ENCODE data around the gene ZHX3. TPM values are rescaled to one million over a fixed set of nuclear protein-coding genes. Genes with fewer than 3 reads are reported as not detected.

Gene ZHX3
- total and polyA plus RNA-seq, 10 of the 15 experiments (the other 5 are each of a cell fraction or from before 2014, with no cell fraction given) = 1.3 to 14.0 (median 5.0) TPM

GRCh38 chr20:41231136-41231535 lies 86.4 kb downstream of the ZHX3 start:
- no peaks in the 10 kb centered on the region for H4K20me1 ChIP-seq (ENCODE audit: control insufficient read depth, insufficient read depth)
- H2AFZ ChIP-seq (ENCODE audit: control insufficient read depth, low read depth, low read length) = no peak overlapping the region
- FAIRE-seq = no peak
- ChIA-PET SMC1A (ENCODE audit: uncharacterized antibody, unreplicated experiment) (interaction anchor here (0.7 to 4.6 kb wide), 19 partner anchors 8 to 263 kb away, joined by 3 to 59 read pairs (median 5); partner anchors contain the start of gene LPIN3), RAD21 (ENCODE audit: unreplicated experiment) (interaction anchor here (1.0 to 3.4 kb wide), 9 partner anchors 58 to 268 kb away, joined by 4 to 67 read pairs (median 10); partner anchors contain the start of gene PLCG1), CTCF (interaction anchor here (0.7 to 7.3 kb wide), 15 partner anchors 7 to 267 kb away, joined by 3 to 110 read pairs (median 15); partner anchors contain the start of gene LPIN3), POLR2A (interaction anchor here (2.5 kb wide), 1 partner anchor 97 kb away, joined by 10 read pairs; no protein-coding TSS in a partner anchor)
- intact Hi-C loops (cut with micrococcal nuclease; ENCODE audit: unreplicated experiment) (loop anchor here (5.0 kb wide), 1 partner anchor 111 kb away; the partner anchor contains the start of gene LPIN3), in situ Hi-C loops (cut with MboI) (loop anchor here (5.0 to 10.0 kb wide), 2 partner anchors 59 to 266 kb away; no protein-coding TSS in a partner anchor)
- DNase-seq (ENCODE audit: low read depth, low spot score) = no peak
- H3K4me3 ChIP-seq = no peak overlapping the region
- BruUV-seq (replicated peaks) = no TSS peak
- no peak overlapping the region for H3K9ac ChIP-seq (ENCODE audit: control insufficient read depth, insufficient read depth, low read length)
- WGBS (ENCODE audit: insufficient coverage, insufficient replicate concordance, low lambda C conversion rate, missing lambda C conversion rate) = 95% methylated on average over 1 of the region's 1 CpG
- H3K36me3 ChIP-seq (ENCODE audit: control insufficient read depth in 2 of 2, insufficient read depth in 2 of 2, low read length in 1 of 2) = no peaks in the 10 kb centered on the region
- ATAC-seq = no peak
- TF ChIP-seq POLR2A (IDR thresholded peaks at IDR 0.05; ENCODE audit: low read depth, low read length) (no peak), STAT1 (conservative IDR thresholded peaks at IDR 0.05) (no peak), NR2C2 (IDR thresholded peaks at IDR 0.05; ENCODE audit: borderline replicate concordance, control insufficient read depth, insufficient read length, low read depth) (no peak), CUX1 (IDR thresholded peaks at IDR 0.05; ENCODE audit: insufficient replicate concordance, low read depth, low read length) (no peak), FOXM1 (IDR thresholded peaks at IDR 0.05; ENCODE audit: low read depth, low read length) (no peak)
- no peaks in the 10 kb centered on the region for H3K27me3 ChIP-seq (replicated peaks in 1 of 2; ENCODE audit: control insufficient read depth in 2 of 2, insufficient read depth in 2 of 2, low read length in 1 of 2)
- H3K9me3 ChIP-seq (replicated peaks; ENCODE audit: control insufficient read depth, insufficient read depth, low read length) = no peaks in the 10 kb centered on the region
- H3K79me2 ChIP-seq (ENCODE audit: control insufficient read depth, insufficient read depth, low read length) = no peaks in the 10 kb centered on the region
- no peaks in the 10 kb centered on the region for H3K4me1 ChIP-seq (ENCODE audit: control insufficient read depth, insufficient read depth, low read length)
- no peak overlapping the region for H3K4me2 ChIP-seq (ENCODE audit: control insufficient read depth, insufficient read depth)
- H3K27ac ChIP-seq (ENCODE audit: control insufficient read depth, insufficient read depth) = no peak overlapping the region
